ENCODE data around the gene DLX3.
A peak's percentile ranks its signal among the peaks of the same experiment; 100 is the strongest.

Gene DLX3

GRCh38 chr17:50033316-50033715 lies 38.3 kb upstream of the DLX3 start:
- no peak for DNase-seq
- no peaks in the 10 kb centered on the region for H3K27me3 ChIP-seq (replicated peaks)
- in situ Hi-C loops (cut with HindIII; ENCODE audit: low pct_ligation_motif_present, low sequenced_read_pairs): no loop called here
- no peaks in the 10 kb centered on the region for H3K36me3 ChIP-seq (replicated peaks)
- H3K27ac ChIP-seq: no peak overlapping the region
- no peak for TF ChIP-seq CTCF (IDR thresholded peaks at IDR 0.05; ENCODE audit: low read depth, low read length, missing control alignments)
- H3K4me3 ChIP-seq (ENCODE audit: low read depth, low read length): no peak overlapping the region

GRCh38 chr17:50029185-50029584 lies 34.2 kb upstream of the DLX3 start:
- no peaks in the 10 kb centered on the region for H3K27me3 ChIP-seq (replicated peaks)
- DNase-seq: no peak
- H3K27ac ChIP-seq: no peak overlapping the region
- in situ Hi-C loops (cut with HindIII; ENCODE audit: low pct_ligation_motif_present, low sequenced_read_pairs): no loop called here
- no peak overlapping the region for H3K4me3 ChIP-seq (ENCODE audit: low read depth, low read length)
- no peak for TF ChIP-seq CTCF (IDR thresholded peaks at IDR 0.05; ENCODE audit: low read depth, low read length, missing control alignments)
- H3K36me3 ChIP-seq (replicated peaks): no peaks in the 10 kb centered on the region

GRCh38 chr17:50028736-50029120 lies 33.7 kb upstream of the DLX3 start:
- Histone ChIP-seq H3K27me3 (replicated peaks) (no peaks in the 10 kb centered on the region), H3K4me3 (ENCODE audit: low read depth, low read length) (no peak overlapping the region), H3K36me3 (replicated peaks) (no peaks in the 10 kb centered on the region), H3K27ac (no peak overlapping the region)
- TF ChIP-seq CTCF (IDR thresholded peaks at IDR 0.05; ENCODE audit: low read depth, low read length, missing control alignments): no peak
- DNase-seq: no peak
- in situ Hi-C loops (cut with HindIII; ENCODE audit: low pct_ligation_motif_present, low sequenced_read_pairs): no loop called here

- in situ Hi-C loops (cut with HindIII; ENCODE audit: low pct_ligation_motif_present, low sequenced_read_pairs): no loop called here
- peak; percentile 31 for DNase-seq
- TF ChIP-seq CTCF (IDR thresholded peaks at IDR 0.05; ENCODE audit: low read depth, low read length, missing control alignments): no peak
- Histone ChIP-seq H3K27ac (no peak overlapping the region), H3K36me3 (replicated peaks) (no peaks in the 10 kb centered on the region), H3K27me3 (replicated peaks) (no peaks in the 10 kb centered on the region), H3K4me3 (ENCODE audit: low read depth, low read length) (no peak overlapping the region)
These were observed 33.1 kb upstream of the DLX3 start for GRCh38 chr17:50027881-50028735.

- peak overlapping the region; percentile 35 for H3K4me3 ChIP-seq (ENCODE audit: low read depth, low read length)
- H3K27ac ChIP-seq: peak overlapping the region; percentile 46
- TF ChIP-seq CTCF (IDR thresholded peaks at IDR 0.05; ENCODE audit: low read depth, low read length, missing control alignments): no peak
- in situ Hi-C loops (cut with HindIII; ENCODE audit: low pct_ligation_motif_present, low sequenced_read_pairs): no loop called here
- no peaks in the 10 kb centered on the region for H3K27me3 ChIP-seq (replicated peaks)
- no peaks in the 10 kb centered on the region for H3K36me3 ChIP-seq (replicated peaks)
- DNase-seq: peak; percentile 91
These were observed 32.3 kb upstream of the DLX3 start for GRCh38 chr17:50027172-50027880.
